Progenitor cell of endocrine pancreas (in vitro differentiated cells): Measurements from ENCODE around the gene S100A2. TPM values are rescaled to one million over a fixed set of nuclear protein-coding genes. Genes with fewer than 3 reads are reported as not detected.
"Not testable (repeated sequence)": the region's sequence is repeated elsewhere in the genome, so short reads cannot be mapped to it uniquely, and the experiment has no call there.

Source experiments
- DNase-seq: peaks from one replicate; pipeline ENCODE4 v3.0.0; 2021; ENCODE audit warnings: low spot score; ENCODE audit not compliant: unreplicated experiment
- H3K27ac Mint-ChIP-seq: 2 replicates; pipeline ENCODE4 v1.8.0; 2021; ENCODE audit warnings: mild to moderate bottlenecking, moderate library complexity, mixed read lengths
- H3K27me3 Mint-ChIP-seq: 2 replicates; pipeline ENCODE4 v1.8.0; 2021; ENCODE audit warnings: mixed read lengths
- H3K36me3 Mint-ChIP-seq: 2 replicates; pipeline ENCODE4 v1.8.0; 2022; ENCODE audit warnings: mixed read lengths; ENCODE audit not compliant: insufficient read depth
- H3K4me1 Mint-ChIP-seq: 2 replicates; pipeline ENCODE4 v1.8.0; 2021; ENCODE audit warnings: low read depth, mixed read lengths
- H3K4me3 Mint-ChIP-seq: 2 replicates; pipeline ENCODE4 v1.8.0; 2021; ENCODE audit warnings: low read depth, mild to moderate bottlenecking, moderate library complexity, mixed read lengths
- H3K9me3 Mint-ChIP-seq: 2 replicates; pipeline ENCODE4 v1.8.0; 2021; ENCODE audit warnings: low read depth, mixed read lengths
- CTCF ChIP-seq: fragments of 200-600 bp; sonication (generic); IDR thresholded peaks from one replicate; pipeline ENCODE4 v1.5.0; 2021; ENCODE audit warnings: antibody characterized with exemption, mild to moderate bottlenecking; ENCODE audit not compliant: unreplicated experiment
- total RNA-seq: library from RNA; stranded (reverse); gene quantifications from 2 replicates; pipeline ENCODE4 v1.2.1, GENCODE V29; 2021

The S100A2 gene
- total RNA-seq, 1 donor from 2014 or later: 0.36 TPM

- H3K27ac Mint-ChIP-seq: no peak overlapping the region
- no peak overlapping the region for H3K4me3 Mint-ChIP-seq
Measured at GRCh38 chr1:153588482-153588881, 22.8 kb upstream of the S100A2 start.

DNA sequence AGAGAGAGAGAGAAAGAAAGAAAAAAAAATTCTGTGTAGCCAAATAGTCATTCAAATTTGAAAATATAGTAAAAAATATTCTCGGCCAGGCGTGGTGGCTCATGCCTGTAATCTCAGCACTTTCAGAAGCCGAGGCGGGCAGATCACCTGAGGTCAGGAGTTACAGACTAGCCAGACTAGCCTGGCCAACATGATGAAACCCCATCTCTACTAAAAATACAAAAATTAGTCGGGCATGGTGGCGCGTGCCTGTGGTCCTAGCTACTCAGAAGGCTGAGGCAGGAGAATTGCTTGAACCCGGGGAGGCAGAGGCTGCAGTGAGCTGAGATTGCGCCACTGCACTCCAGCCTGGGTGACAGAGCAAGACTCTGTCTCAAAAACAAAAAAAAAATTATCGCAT, 22.4 kb upstream of the S100A2 start:
- H3K27ac Mint-ChIP-seq, H3K9me3 Mint-ChIP-seq, H3K4me1 Mint-ChIP-seq, H3K27me3 Mint-ChIP-seq, H3K36me3 Mint-ChIP-seq, DNase-seq, H3K4me3 Mint-ChIP-seq: not testable (repeated sequence)

More at GRCh38 chr1:153588482-153588881, 22.8 kb upstream of the S100A2 start:
- no peaks in the 10 kb centered on the region for H3K27me3 Mint-ChIP-seq
- no peak for TF ChIP-seq CTCF
- peaks cover 8% of the 10 kb centered on the region for H3K4me1 Mint-ChIP-seq
- no peak for DNase-seq
- no peaks in the 10 kb centered on the region for H3K36me3 Mint-ChIP-seq
- no peaks in the 10 kb centered on the region for H3K9me3 Mint-ChIP-seq

GRCh38 chr1:153587314-153587713, 21.7 kb upstream of the S100A2 start:
- H3K36me3 Mint-ChIP-seq: no peaks in the 10 kb centered on the region
- no peaks in the 10 kb centered on the region for H3K27me3 Mint-ChIP-seq
- no peak overlapping the region for H3K27ac Mint-ChIP-seq
- H3K4me1 Mint-ChIP-seq: peaks cover 8% of the 10 kb centered on the region
- no peak overlapping the region for H3K4me3 Mint-ChIP-seq
- no peaks in the 10 kb centered on the region for H3K9me3 Mint-ChIP-seq
- DNase-seq: no peak
- no peak for TF ChIP-seq CTCF

DNA sequence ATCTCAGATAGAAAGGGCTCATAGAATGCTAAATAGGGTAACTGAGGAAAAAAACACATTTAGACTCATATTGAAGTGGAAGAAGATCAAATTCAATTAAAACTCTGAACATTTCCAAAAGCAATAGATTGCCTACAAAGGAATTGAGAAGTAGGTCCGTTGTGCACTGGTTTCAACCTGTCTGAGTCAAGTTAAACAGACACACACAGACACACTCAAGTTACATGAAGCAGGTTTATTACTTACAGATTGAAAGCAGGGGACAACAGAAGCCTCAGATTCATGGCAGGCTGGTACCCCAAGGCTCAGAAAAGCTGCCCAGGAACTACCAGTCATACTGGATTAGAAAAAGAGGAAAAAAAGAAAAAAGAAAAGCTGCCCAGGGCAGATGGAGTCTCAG, 20.7 kb upstream of the S100A2 start:
- Mint-ChIP-seq H3K27me3 (no peaks in the 10 kb centered on the region), H3K9me3 (no peaks in the 10 kb centered on the region), H3K27ac (peak overlapping the region; percentile 65), H3K4me1 (peaks cover 8% of the 10 kb centered on the region), H3K36me3 (no peaks in the 10 kb centered on the region), H3K4me3 (no peak overlapping the region)
- no peak for TF ChIP-seq CTCF
- DNase-seq: no peak

DNA sequence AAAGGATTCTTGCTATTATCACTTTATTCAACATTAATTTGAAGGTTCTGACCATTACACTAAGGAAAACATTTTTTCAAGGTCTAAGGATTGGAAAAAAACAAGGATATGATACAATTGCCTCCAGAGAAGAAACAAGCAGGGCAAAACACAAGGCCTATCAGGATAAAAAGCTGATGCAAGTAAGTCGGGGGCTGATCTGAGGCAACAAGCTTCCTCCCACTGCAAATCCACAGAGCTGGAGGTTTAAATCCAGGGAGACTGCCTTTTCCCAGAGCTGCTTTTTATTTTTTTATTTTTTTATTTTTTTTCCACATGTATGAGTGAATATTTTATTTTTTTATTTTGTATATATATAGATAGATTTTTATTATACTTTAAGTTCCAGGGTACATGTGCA, 19.4 kb upstream of the S100A2 start:
- no peaks in the 10 kb centered on the region for H3K36me3 Mint-ChIP-seq
- no peak for TF ChIP-seq CTCF
- H3K9me3 Mint-ChIP-seq: no peaks in the 10 kb centered on the region
- peaks cover 8% of the 10 kb centered on the region for H3K4me1 Mint-ChIP-seq
- DNase-seq: no peak
- H3K27me3 Mint-ChIP-seq: no peaks in the 10 kb centered on the region
- H3K4me3 Mint-ChIP-seq: no peak overlapping the region
- no peak overlapping the region for H3K27ac Mint-ChIP-seq

GRCh38 chr1:153583976-153584375, 18.3 kb upstream of the S100A2 start:
- H3K36me3 Mint-ChIP-seq: no peaks in the 10 kb centered on the region
- no peak for DNase-seq
- H3K27ac Mint-ChIP-seq: no peak overlapping the region
- no peaks in the 10 kb centered on the region for H3K9me3 Mint-ChIP-seq
- no peak overlapping the region for H3K4me3 Mint-ChIP-seq
- H3K4me1 Mint-ChIP-seq: peaks cover 8% of the 10 kb centered on the region
- no peaks in the 10 kb centered on the region for H3K27me3 Mint-ChIP-seq
- TF ChIP-seq CTCF: no peak

DNA sequence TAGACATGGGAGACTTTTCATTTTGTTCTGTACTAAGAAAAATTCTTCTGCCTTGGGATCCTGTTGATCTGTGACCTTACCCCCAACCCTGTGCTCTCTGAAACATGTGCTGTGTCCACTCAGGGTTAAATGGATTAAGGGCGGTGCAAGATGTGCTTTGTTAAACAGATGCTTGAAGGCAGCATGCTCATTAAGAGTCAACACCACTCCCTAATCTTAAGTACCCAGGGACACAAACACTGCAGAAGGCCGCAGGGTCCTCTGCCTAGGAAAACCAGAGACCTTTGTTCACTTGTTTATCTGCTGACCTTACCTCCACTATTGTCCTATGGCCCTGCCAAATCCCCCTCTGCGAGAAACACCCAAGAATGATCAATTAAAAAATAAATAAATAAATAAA, 17.9 kb upstream of the S100A2 start:
- H3K27ac Mint-ChIP-seq, H3K9me3 Mint-ChIP-seq, H3K4me3 Mint-ChIP-seq, H3K4me1 Mint-ChIP-seq, DNase-seq, H3K36me3 Mint-ChIP-seq, H3K27me3 Mint-ChIP-seq: not testable (repeated sequence)

DNA sequence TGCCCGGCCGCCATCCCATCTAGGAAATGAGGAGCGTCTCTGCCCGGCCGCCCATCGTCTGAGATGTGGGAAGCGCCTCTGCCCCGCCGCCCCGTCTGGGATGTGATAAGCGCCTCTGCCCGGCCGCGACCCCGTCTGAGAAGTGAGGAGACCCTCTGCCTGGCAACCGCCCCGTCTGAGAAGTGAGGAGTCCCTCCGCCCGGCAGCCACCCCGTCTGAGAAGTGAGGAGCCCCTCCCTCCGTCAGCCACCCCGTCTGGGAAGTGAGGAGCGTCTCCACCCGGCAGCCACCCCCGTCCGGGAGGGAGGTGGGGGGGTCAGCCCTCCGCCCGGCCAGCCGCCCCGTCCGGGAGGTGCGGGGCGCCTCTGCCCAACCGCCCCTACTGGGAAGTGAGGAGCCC, 17.2 kb upstream of the S100A2 start:
- not testable (repeated sequence) for H3K4me3 Mint-ChIP-seq, DNase-seq, H3K27ac Mint-ChIP-seq, H3K9me3 Mint-ChIP-seq, H3K27me3 Mint-ChIP-seq, H3K36me3 Mint-ChIP-seq
- H3K4me1 Mint-ChIP-seq: peaks cover 12% of the 10 kb centered on the region
